ENCODE results near the gene ZNF99.
"Not testable (repeated sequence)": the region's sequence is repeated elsewhere in the genome, so short reads cannot be mapped to it uniquely, and the experiment has no call there.

The ZNF99 gene

DNA sequence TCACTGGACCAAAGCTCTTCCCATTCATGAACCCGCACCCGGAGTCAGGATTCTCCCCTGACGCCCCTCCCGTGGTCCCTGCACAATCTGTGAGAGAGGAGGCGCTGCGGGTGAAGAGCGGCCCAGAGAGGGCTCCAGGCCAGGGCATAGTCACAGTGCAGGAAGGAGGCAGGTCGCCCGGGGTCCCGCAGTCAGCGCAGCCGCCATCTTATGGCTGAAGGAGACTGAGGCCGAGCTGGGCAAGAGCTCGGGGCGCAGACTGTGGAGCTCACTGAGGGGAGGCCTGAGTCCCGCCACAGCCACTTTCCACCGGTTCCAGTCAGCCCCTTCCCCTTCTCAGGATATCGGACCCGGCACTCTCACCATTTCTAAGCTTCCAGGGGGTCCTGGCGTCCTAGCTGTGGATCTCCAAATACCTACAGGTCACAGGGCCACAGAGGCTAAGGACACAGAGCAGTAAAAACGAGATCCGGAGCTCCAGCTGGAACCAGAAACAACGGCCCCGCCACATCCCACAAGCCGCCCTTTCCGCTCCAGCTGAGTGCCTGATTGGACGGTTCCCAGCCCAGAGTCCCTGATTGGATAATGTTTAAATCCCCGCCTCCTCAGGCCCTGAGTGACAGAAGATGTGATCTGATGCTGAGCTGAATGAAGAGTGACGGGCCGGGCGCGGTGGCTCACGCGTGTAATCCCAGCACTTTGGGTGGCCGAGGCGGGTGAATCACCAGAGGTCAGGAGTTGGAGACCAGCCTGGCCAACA is at the start of gene ZNF99:
TSS of gene ZNF99 (minus strand) at position 501 of the 760 bp plus-strand sequence. CDS start at position 366, 135 bp downstream.
- no peak for DNase-seq

DNA sequence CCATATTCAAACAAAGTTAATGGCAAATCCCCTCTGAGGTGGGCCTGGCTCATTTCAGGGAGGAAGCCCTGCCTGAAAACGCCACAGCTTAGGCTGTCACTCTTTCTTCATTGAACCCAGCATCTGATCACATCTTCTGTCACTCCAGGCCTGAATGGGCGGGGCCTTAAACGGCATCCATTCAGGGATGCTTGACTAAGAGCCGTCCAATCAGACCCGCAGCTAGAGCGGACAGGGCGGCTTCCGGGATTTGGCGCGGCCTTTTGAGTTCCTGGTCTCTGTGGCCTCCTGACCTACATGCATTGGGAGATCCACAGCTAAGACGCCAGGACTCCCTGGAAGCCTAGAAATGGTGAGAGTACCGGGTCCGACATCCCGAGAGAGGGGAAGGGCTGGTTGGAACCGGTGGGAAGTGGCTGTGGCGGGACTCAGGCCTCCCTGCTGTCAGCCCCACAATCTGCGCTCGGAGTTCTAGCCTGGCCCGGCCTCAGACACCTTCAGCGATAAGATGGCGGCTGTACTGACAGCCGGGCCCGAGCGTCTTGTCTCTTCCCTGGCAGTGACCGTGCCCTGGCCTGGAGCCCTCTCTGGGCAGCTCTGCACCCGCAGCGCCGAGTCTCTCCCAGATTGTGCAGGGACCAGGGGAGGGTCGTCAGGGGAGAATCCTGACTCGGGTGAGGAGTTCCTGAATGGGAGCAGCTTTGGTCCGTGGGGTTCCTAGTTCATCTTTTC is 48.2 kb upstream of the ZNF99 start, which contains the start of gene ZNF723:
TSS of gene ZNF723 (plus strand) at position 261 of the 732 bp plus-strand sequence. CDS start at position 350, 89 bp downstream.
- DNase-seq = no peak

DNA sequence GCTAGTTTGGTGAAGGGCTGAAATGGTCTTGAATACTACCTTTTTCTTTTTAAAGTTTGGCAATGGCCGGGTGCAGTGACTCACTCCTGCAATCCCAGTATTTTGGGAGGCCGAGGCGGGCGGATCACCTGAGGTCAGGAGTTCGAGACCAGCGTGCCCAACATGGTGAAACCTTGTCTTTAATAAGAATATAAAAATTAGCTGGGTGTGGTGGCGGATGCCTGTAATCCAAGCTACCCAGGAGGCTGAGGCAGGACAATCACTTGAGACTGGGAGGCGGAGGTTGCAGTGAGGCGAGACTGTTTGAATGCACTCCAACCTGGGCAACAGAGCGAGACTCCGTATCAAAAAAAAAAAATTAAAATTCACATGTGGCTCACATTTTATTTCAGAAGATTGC is 47.3 kb upstream of the ZNF99 start:
- DNase-seq = no peak

DNA sequence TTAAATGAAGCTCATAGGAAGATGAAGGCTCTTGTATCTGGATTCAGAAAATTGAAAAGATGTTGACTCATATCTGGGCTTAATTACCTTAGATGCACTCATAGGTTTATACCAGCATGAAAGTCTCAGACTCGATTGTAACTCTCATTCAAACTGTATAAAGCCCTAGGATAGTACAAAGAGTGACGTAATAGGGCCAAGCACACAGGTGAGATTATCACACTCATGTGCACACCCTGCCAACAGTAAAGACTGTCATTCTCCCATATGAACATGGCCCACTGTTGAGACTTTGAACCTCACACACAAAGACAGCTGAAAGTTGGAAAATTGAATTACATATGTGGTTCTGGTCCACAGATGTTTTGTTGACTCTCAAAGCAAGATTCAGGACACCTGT is 30.2 kb upstream of the ZNF99 start:
- DNase-seq = no peak

DNA sequence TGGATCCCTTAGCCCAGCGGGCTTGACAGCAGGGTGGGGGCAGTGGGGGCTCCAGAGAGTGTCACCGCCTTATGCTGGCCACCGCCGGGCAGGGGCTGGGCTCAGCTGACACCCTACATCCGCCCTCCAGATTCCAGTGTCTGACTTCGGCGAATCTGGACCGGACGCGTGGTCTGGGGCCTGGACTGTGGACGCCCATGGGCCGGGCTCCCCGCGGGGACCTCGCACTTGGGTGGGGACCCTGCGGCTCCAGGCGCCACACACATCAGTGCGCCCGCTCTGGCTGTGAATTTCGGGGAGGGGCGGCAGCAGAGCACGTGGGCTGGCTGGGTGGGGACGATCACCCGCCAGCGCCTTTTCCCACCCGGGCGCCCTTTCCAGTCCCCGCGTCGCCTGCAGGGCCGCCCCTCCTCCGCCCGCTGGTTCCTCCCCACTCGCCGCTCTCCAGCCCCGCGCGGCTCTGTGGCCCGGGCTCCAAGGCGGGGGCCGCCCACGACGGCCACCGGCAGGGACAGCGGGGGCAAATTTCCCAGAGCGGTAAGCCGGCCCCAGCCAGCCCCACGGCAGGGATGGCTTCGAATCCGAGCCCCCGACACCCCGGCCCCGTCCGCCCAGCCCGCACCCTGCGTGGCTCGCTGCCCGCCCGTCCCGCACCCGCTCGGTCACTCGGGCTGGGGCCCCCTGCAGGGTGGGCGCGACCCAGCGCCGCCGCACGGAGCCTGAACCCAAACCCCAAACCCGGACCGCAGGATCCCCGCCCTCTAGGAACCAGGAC is 23.3 kb upstream of the ZNF99 start:
- no peak for DNase-seq

DNA sequence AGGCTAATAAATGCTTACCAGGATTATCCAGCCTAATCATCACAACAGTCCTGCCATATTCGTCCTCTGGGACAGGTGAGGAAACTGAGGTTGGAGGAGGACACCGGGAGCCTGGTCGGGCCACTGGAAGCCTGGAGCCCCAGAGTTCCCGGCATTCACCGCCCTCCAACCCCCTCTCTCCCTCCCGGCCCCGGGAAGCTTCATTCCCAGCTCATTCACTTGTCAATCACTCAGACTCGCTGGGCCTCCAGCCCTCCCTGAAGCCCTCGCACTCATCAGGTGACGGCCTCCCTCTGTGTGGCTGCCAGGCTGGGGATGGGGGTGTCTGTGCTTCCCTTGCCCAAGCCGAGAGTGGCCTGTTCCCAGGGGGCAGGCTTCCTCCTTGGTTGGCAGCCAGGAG is 22.5 kb upstream of the ZNF99 start:
- DNase-seq = no peak

DNA sequence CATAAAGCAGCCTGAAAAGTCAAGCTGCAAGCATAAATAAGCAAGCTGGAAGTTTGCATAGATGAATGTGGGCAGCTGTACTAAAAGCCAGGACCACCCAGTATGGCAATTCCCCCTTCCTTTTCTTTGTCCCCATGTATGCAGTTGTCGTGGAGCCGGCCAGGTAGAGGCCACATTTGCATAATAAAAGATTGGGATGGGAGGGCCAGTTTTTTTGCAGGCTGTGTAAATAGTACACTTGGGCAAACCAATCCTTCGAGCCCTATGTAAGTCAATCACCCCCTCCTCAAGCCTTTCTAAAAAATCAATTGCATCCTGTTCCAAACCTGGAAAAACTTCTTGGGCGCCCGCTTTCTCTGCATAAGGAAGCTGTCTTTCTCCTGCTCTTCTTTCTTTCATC is 13.1 kb upstream of the ZNF99 start:
- no peak for DNase-seq

DNA sequence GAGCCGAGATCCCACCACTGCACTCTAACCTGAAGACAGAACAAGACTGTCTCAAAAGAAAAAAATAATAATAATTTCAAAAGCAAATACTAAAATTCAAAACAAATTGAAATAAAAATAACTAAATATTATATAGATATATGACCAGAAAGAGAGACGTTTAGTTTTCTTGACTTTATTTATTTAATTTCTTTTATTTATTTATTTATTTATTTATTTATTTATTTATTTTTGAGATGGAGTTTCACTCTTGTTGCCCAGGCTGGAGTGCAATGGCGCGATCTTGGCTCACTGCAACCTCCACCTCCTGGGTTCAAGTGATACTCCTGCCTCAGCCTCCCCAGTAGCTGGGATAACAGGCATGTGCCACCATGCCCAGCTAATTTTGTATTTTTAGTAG is 8.9 kb upstream of the ZNF99 start:
- not testable (repeated sequence) for DNase-seq

DNA sequence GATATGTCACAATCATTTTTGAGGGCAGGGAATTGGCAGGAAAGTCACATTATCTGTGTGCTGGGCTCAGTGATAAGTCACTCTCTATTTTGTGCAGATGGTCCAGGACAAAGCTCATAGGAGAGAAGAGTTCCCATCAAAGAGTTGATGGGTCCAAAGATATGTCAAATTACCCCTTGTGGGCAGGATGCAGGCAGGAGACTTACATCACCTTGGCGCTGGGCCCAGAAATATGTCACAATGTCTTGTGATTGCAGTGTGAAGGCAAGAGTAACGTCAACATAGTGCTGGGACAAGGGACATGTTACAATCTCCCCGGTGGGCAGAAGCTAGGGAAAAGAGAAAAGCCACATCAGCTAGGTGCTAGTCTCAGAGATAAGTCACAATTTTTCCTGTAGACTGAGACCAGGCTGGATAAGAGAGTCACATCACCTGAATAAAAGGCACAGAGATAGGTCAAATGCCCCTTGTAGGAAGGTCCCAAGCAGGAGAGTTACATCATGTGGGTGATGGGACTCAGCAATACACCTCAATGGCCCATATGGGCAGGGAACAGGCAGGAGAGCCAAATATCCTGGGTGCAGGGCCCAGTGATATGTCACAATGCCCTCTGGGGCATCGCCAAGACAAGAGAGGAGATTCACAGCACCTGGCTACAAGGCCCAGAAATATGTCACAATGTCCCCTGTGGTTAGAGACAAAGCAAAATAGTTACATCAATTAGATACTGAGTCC is 47.9 kb downstream of the ZNF99 start:
- DNase-seq = no peak

DNA sequence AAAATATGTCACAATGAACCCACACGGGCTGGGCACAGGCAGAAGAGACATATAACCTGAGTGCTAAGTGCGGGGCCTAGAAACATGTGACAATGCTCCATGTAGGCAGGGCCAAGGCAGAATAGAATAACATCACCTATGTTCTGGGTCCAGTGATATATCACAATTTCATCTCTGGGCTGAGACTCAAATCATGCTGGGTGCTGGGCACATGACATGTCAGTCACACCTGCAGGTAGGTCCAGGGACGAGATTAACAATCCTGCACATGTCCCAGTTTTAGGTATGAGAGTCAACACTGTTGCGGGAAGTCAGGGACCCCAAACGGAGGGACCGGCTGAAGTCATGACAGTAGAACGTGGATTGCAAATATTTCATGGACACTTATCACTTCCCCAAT is 50.3 kb downstream of the ZNF99 start:
- no peak for DNase-seq

DNA sequence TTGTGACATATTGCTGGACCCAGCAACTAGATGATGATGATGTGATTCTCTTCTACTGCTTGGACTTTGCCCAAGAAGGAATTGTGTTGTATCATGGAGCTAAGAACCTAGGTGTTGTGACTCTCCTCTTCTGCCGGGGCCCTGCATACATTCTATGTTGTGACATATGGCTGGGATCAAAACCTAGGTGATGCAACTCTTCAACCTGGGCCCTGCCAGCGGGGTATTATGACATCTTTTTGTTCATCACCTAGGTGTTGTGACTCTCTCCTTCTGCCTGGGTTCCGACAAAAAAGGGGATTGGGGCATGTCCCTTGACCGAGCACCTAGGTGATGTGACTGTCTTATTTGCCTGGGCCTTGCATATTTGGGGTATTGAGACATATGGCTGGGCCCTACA is 55.7 kb downstream of the ZNF99 start:
- not testable (repeated sequence) for DNase-seq

DNA sequence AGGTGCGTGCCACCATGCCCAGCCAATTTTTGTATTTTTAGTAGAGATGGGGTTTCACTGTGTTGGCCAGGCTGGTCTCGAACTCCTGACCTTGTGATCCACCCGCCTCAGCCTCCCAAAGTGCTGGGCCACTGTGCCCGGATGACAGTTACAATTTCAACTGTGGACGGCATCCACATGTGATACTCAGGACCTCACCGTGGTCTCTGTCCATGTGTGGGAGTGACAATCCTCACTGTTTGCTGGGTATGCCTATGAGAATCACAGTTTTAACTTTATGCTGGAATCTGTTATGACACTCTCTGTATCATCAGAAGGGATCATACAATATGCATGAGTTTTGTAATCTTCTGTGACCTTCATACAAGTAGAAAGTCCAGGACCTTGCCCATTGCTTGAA is 62.4 kb downstream of the ZNF99 start:
- DNase-seq = not testable (repeated sequence)

DNA sequence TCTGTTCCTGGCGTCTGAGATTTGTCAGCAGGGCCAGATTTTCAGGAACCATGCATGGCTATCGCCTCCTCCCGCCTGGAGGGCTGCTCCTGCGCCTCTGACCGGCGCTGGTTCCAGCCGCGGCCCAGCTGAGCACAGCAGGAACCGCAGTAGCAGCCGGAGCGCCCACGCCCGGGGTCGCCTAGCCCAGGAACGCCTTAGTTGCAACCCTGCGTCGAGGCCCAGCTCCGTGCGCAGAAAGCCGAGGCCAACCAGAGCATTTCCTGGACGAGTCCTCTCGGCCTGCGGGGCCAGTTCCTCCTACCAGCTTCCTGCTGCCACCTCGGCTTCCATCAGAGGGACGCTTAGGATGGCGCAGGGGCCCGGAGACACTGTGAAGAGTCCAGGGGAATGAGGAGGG is 75.0 kb downstream of the ZNF99 start:
- no peak for DNase-seq

DNA sequence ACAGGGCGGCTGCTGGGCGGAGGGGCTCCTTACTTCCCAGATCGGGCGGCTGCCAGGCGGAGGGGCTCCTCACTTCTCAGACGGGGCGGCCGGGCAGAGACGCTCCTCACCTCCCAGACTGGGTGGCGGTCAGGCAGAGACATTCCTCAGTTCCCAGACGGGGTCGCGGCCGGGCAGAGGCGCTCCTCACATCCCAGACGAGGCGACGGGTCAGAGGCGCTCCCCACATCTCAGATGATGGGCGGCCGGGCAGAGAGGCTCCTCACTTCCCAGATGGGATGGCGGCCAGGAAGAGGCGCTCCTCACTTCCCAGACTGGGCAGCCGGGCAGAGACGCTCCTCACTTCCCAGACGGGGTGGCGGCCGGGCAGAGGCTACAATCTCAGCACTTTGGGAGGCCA is 80.9 kb downstream of the ZNF99 start:
- not testable (repeated sequence) for DNase-seq

DNA sequence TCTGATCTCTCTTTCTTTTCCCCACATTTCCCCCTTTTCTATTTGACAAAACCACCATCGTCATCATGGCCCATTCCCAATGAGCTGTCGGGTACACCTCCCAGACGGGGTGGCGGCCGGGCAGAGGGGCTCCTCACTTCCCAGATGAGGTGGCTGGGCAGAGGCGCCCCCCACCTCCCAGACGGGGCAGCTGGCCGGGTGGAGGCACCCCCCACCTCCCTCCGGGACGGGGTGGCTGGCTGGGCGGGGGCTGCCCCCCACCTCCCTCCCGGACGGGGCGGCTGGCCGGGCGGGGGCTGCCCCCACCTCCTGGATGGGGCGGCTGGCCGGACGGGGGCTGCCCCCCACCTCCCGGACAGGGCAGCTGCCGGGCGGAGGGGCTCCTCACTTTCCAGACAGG is 81.3 kb downstream of the ZNF99 start:
- not testable (repeated sequence) for DNase-seq

Data from NCI-H1105 (cell line).